A673 (cell line): ENCODE results near the gene LYRM4. TPM values are rescaled to one million over a fixed set of nuclear protein-coding genes. Genes with fewer than 3 reads are reported as not detected.

Experiments
- BruUV-seq: library from RNA; stranded (reverse); fragments of 400-500 nt; replicated peaks from 2 replicates; lab custom pipeline; 2021; lab: Mats Ljungman, UMichigan
- CTCF ChIA-PET: fragments of 300-600 bp; sonication (Branson Sonifier 250); formaldehyde crosslinking; loops from one replicate; lab custom pipeline; 2022; ENCODE audit warnings: antibody characterized with exemption; lab: Charles Lee
- POLR2A ChIA-PET: fragments of 300-600 bp; sonication (Branson Sonifier 250); formaldehyde crosslinking; loops from one replicate; lab custom pipeline; 2022; ENCODE audit warnings: antibody characterized with exemption; ENCODE audit not compliant: low non-redundant PET; lab: Charles Lee
- DNase-seq: peaks from one replicate; pipeline ENCODE4 v3.0.0-alpha.2; 2015; ENCODE audit warnings: low spot score
- H3K27ac ChIP-seq: fragments of 200-600 bp; sonication (generic); 2 replicates; pipeline ENCODE4 v1.5.1; 2016; ENCODE audit warnings: mixed run types, low read depth, mild to moderate bottlenecking, mixed read lengths, antibody characterized with exemption, low read length; ENCODE audit not compliant: poor library complexity, severe bottlenecking
- H3K27me3 ChIP-seq: fragments of 200-600 bp; sonication (generic); replicated peaks from 2 replicates; pipeline ENCODE4 v1.6.1; 2017; ENCODE audit warnings: mixed run types, low read depth, mild to moderate bottlenecking, mixed read lengths, antibody characterized with exemption, low read length; ENCODE audit not compliant: insufficient read depth, poor library complexity
- H3K36me3 ChIP-seq: fragments of 200-600 bp; sonication (generic); 2 replicates; pipeline ENCODE4 v1.6.1; 2016; ENCODE audit warnings: mixed run types, mild to moderate bottlenecking, mixed read lengths, antibody characterized with exemption, low read length; ENCODE audit not compliant: insufficient read depth, poor library complexity, severe bottlenecking
- H3K4me1 ChIP-seq: fragments of 200-600 bp; sonication (generic); 2 replicates; pipeline ENCODE4 v1.6.1; 2017; ENCODE audit warnings: mixed run types, mild to moderate bottlenecking, mixed read lengths, antibody characterized with exemption, low read length; ENCODE audit not compliant: insufficient read depth, poor library complexity, severe bottlenecking
- H3K4me3 ChIP-seq: fragments of 200-600 bp; sonication (generic); 2 replicates; pipeline ENCODE4 v1.5.1; 2016; ENCODE audit warnings: low read depth, mixed run types, mild to moderate bottlenecking, mixed read lengths, low read length; ENCODE audit not compliant: poor library complexity, severe bottlenecking
- H3K9me3 ChIP-seq: fragments of 200-600 bp; sonication (generic); 2 replicates; pipeline ENCODE4 v1.6.1; 2016; ENCODE audit warnings: mixed run types, low read depth, mild to moderate bottlenecking, mixed read lengths, antibody characterized with exemption, low read length; ENCODE audit not compliant: poor library complexity, severe bottlenecking
- CTCF ChIP-seq: fragments of 300-800, 200-600 bp; sonication (generic); conservative IDR thresholded peaks from 2 replicates; pipeline ENCODE4 v1.5.1; 2017; ENCODE audit warnings: low read depth, mild to moderate bottlenecking, antibody characterized with exemption, low read length, moderate library complexity, mixed read lengths
- EZH2 ChIP-seq: fragments of 200-600 bp; sonication (generic); IDR thresholded peaks from 2 replicates; pipeline ENCODE4 v1.6.1; 2017; ENCODE audit warnings: borderline replicate concordance, low read depth, mild to moderate bottlenecking, mixed read lengths, antibody characterized with exemption, low read length; ENCODE audit not compliant: poor library complexity, severe bottlenecking
- intact Hi-C: fragments of 100-400 bp; cut with micrococcal nuclease; formaldehyde crosslinking; loops from one replicate; pipeline ENCODE4 v1.10.0; 2022; ENCODE audit not compliant: unreplicated experiment
- total RNA-seq: library from RNA; stranded (reverse); gene quantifications from 2 replicates; pipeline ENCODE4 v1.2.3, GENCODE V29; 2021

The LYRM4 gene
- total RNA-seq, 1 experiment from 2014 or later, result 53.6 TPM

- no peak overlapping the region for H3K4me3 ChIP-seq
- no peak for DNase-seq
- ChIA-PET POLR2A (no interaction called here), CTCF (no interaction called here)
- H3K36me3 ChIP-seq, result no peaks in the 10 kb centered on the region
- no peaks in the 10 kb centered on the region for H3K4me1 ChIP-seq
- intact Hi-C loops, result no loop called here
- BruUV-seq, result no TSS peak
- H3K27ac ChIP-seq, result no peak overlapping the region
- TF ChIP-seq CTCF (no peak), EZH2 (no peak)
- no peaks in the 10 kb centered on the region for H3K9me3 ChIP-seq
- no peaks in the 10 kb centered on the region for H3K27me3 ChIP-seq
Measured at GRCh38 chr6:5068153-5068751, 192.5 kb downstream of the LYRM4 start.

- ChIA-PET CTCF (no interaction called here), POLR2A (no interaction called here)
- no peak for DNase-seq
- TF ChIP-seq CTCF, result no peak
- no peaks in the 10 kb centered on the region for H3K36me3 ChIP-seq
- intact Hi-C loops, result no loop called here
- no peak overlapping the region for H3K27ac ChIP-seq
- H3K4me1 ChIP-seq, result no peaks in the 10 kb centered on the region
- BruUV-seq, result no TSS peak
- no peaks in the 10 kb centered on the region for H3K27me3 ChIP-seq
- H3K9me3 ChIP-seq, result no peaks in the 10 kb centered on the region
- no peak overlapping the region for H3K4me3 ChIP-seq
Measured at GRCh38 chr6:5067305-5067704, 193.4 kb downstream of the LYRM4 start.

GRCh38 chr6:5066456-5067093 lies 194.2 kb downstream of the LYRM4 start:
- POLR2A ChIA-PET, result no interaction called here

More at GRCh38 chr6:5066456-5067093, 194.2 kb downstream of the LYRM4 start:
- intact Hi-C loops, result no loop called here
- TF ChIP-seq EZH2, result no peak
- TF ChIP-seq CTCF, result no peak
- no peak for DNase-seq
- no peak overlapping the region for H3K27ac ChIP-seq
- no TSS peak for BruUV-seq
- CTCF ChIA-PET, result no interaction called here
- no peaks in the 10 kb centered on the region for H3K9me3 ChIP-seq
- no peaks in the 10 kb centered on the region for H3K36me3 ChIP-seq
- H3K4me1 ChIP-seq, result no peaks in the 10 kb centered on the region
- H3K4me3 ChIP-seq, result no peak overlapping the region
- no peaks in the 10 kb centered on the region for H3K27me3 ChIP-seq
